OCI-M2 (cell line): ENCODE measurements around the gene ZNF420.

Experiments used
- DNase-seq: peaks from one replicate; lab custom pipeline; 2025; ENCODE audit not compliant: unreplicated experiment; lab: John Stamatoyannopoulos, UW

ZNF420 gene

GRCh38 chr19:37136111-37136510 lies 57.9 kb downstream of the ZNF420 start:
- DNase-seq, result no peak

- DNase-seq, result no peak
These were observed 70.0 kb downstream of the ZNF420 start for GRCh38 chr19:37148214-37148613.

- no peak for DNase-seq
These were observed 81.9 kb downstream of the ZNF420 start for GRCh38 chr19:37160153-37160552.

GRCh38 chr19:37165635-37166034 lies 87.4 kb downstream of the ZNF420 start:
- DNase-seq, result no peak

GRCh38 chr19:37172368-37173366 lies 94.4 kb downstream of the ZNF420 start, which contains the start of gene ZNF585A:
Gene ZNF585A (minus strand): TSS chr19:37172695. CDS start chr19:37169910, 2,785 bp downstream.
- DNase-seq, result peak; percentile 99
